RKO (cell line): ENCODE data around the gene ZDHHC18.
A peak's percentile ranks its signal among the peaks of the same experiment; 100 is the strongest.

Source experiments
- DNase-seq: peaks from one replicate; pipeline ENCODE4 v3.0.0-alpha.2; 2016; ENCODE audit warnings: low spot score

Gene ZDHHC18, protein sequence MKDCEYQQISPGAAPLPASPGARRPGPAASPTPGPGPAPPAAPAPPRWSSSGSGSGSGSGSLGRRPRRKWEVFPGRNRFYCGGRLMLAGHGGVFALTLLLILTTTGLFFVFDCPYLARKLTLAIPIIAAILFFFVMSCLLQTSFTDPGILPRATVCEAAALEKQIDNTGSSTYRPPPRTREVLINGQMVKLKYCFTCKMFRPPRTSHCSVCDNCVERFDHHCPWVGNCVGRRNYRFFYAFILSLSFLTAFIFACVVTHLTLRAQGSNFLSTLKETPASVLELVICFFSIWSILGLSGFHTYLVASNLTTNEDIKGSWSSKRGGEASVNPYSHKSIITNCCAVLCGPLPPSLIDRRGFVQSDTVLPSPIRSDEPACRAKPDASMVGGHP

GRCh38 chr1:26826261-26827105 is at the start of gene ZDHHC18:
Gene ZDHHC18, plus strand, starts transcription at chr1:26826688. Its CDS starts 117 bp downstream, at chr1:26826805.
- DNase-seq: peak; percentile 63

DNA sequence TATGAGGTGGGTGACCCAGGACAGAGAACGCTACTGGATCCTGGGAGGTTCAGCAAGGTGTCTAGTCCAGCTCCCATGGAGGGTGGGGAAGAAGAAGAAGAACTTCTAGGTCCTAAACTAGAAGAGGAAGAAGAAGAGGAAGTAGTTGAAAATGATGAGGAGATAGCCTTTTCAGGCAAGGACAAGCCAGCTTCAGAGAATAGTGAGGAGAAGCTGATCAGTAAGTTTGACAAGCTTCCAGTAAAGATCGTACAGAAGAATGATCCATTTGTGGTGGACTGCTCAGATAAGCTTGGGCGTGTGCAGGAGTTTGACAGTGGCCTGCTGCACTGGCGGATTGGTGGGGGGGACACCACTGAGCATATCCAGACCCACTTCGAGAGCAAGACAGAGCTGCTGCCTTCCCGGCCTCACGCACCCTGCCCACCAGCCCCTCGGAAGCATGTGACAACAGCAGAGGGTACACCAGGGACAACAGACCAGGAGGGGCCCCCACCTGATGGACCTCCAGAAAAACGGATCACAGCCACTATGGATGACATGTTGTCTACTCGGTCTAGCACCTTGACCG is 47.3 kb upstream of the ZDHHC18 start:
- no peak for DNase-seq

GRCh38 chr1:26780344-26780957 is 46.0 kb upstream of the ZDHHC18 start:
- no peak for DNase-seq

DNA sequence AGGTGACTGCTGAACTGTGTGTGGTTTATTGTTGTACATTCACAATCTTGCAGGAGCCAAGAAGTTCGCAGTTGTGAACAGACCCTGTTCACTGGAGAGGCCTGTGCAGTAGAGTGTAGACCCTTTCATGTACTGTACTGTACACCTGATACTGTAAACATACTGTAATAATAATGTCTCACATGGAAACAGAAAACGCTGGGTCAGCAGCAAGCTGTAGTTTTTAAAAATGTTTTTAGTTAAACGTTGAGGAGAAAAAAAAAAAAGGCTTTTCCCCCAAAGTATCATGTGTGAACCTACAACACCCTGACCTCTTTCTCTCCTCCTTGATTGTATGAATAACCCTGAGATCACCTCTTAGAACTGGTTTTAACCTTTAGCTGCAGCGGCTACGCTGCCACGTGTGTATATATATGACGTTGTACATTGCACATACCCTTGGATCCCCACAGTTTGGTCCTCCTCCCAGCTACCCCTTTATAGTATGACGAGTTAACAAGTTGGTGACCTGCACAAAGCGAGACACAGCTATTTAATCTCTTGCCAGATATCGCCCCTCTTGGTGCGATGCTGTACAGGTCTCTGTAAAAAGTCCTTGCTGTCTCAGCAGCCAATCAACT is 45.2 kb upstream of the ZDHHC18 start:
- no peak for DNase-seq

GRCh38 chr1:26782521-26783212 is 43.8 kb upstream of the ZDHHC18 start:
- no peak for DNase-seq

DNA sequence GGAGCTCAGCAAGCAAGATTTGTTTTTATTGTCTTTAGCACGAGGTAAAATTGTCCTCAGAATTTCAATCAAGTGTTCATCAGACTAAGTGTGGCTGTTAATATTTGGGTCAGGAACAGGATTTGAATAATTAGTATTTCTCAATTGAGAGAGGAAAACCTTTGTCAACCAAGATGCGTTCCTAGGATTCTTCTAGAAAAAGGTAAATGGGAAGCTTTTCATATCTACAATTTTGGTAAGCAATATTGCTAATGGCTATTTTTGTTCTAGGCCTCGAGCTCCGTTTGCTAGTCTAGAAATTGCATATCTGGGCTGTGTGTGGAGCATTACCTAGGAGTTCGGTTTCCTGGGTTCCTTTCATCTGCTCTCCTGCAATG is 42.9 kb upstream of the ZDHHC18 start:
- DNase-seq: no peak

GRCh38 chr1:26784023-26784871 is 42.2 kb upstream of the ZDHHC18 start:
- DNase-seq: no peak

DNA sequence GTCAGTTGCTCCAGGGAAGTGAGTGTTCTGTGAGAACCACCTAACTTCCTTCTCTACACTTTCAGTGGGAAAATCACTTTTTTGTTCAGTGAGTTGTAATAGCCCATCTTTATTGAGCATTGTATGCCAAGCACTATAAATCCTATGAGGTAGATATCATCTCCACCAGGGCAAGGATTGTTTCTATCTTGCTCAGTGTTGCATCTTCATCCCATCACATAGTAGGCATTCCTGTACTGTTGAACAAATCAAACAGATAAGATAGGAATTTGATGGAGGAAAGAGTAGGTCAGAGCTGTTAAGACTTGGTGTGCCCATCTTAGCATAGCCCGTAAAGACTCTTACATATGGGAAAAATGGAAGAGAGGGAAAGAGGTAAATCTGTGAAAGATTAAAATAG is 41.6 kb upstream of the ZDHHC18 start:
- no peak for DNase-seq

GRCh38 chr1:26785611-26786436 is 40.7 kb upstream of the ZDHHC18 start:
- no peak for DNase-seq

GRCh38 chr1:26786437-26787380 is 39.8 kb upstream of the ZDHHC18 start:
- peak; percentile 53 for DNase-seq

DNA sequence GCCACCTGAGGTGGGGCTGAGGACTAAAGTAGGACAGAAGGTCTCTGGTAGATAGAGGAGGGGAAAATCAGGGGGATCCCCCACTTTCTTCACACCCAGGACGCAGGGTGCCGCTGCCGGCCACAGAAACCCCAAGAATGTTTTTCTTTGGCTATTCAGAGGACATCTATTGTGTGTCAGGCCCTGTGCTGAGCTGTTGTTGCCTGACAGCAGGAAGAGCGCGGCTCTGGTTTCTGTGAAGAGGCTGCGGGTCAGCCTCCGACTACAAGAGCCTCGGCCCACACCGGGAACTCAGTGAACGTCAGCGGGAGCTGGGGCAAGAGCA is 39.1 kb upstream of the ZDHHC18 start:
- peak; percentile 55 for DNase-seq

DNA sequence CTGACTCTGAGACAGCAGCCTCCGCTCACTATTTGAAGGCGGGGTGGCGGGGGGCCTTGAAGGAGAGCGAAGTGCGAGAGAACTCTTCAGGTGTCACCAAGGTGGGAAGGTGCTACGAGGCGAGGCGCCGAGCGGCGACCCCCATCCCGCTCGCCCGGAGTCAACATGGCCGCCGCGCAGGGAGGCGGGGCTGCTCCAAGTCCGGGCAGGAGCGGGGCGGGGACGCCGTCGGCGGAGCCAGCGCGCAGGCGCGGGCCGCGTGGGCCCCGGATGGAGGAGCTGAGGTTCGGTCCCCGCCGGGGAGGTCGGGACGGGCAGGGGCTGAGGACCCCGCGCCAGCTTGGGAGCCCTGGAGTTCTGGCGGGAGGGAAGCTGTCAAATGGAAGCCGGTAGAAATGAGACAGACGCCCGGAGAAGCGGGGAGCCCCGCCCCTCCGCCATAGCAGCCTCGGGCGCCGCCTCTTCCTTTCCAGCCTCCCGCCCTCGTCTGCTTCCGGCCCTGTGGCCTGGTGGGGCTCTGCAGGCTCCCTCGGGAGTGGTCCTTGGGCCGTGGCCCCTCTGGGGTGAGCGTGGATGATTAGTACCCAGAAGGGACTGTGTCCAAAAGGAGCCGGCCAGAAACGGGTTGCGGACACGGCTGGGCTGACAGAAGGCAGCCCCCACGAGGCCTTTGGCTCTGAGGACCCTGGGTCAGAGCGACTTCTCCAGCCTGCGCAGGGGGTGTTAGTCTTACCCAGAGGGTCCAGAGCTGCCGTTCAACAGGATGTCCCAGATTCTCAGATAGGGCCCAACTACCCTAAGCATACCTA is 38.6 kb upstream of the ZDHHC18 start, which contains the start of gene PIGV:
Gene PIGV, plus strand, starts transcription at position 245 of the 809 bp plus-strand sequence. CDS start 2,866 bp downstream, outside the sequence.
- peak; percentile 84 for DNase-seq

DNA sequence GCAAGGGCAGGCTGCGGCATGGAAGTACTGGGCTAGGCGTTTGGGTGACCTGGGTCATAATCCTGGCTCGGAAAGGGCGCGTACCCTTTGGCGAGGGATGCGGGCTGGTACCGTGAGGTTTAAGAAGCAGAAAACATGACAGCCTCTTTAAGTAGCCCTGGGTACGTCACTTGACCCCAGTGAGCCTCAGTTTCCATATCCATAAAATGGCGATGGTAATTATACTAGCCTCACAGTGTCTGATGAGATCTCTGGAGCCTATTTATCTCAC is 38.0 kb upstream of the ZDHHC18 start:
- peak; percentile 62 for DNase-seq

GRCh38 chr1:26788836-26789611 is 37.5 kb upstream of the ZDHHC18 start:
- DNase-seq: peak; percentile 93

- no peak for DNase-seq
Observed at GRCh38 chr1:26789612-26789865, 36.9 kb upstream of the ZDHHC18 start.

GRCh38 chr1:26789931-26790330 is 36.6 kb upstream of the ZDHHC18 start:
- no peak for DNase-seq

DNA sequence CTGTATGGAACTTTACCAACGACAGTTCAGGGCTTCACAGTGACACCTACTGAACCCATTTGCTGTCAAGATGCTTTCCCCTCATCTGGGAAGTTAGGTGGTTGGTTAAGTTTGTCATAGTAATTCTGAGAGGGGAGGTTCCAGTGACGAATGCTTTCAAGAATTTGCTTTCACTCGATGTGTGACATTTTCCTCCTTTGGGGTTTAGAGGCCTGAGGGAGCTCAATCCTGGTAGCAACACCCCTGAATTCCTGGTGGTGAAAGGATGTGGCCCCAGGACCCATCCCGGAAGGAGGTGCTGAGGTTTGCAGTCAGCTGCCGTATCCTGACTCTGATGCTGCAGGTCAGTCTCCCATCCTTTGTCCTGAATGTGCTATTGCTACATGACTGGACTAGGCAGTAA is 35.9 kb upstream of the ZDHHC18 start:
- no peak for DNase-seq
